ENCODE results near the gene LRIT3.

The LRIT3 gene

DNA sequence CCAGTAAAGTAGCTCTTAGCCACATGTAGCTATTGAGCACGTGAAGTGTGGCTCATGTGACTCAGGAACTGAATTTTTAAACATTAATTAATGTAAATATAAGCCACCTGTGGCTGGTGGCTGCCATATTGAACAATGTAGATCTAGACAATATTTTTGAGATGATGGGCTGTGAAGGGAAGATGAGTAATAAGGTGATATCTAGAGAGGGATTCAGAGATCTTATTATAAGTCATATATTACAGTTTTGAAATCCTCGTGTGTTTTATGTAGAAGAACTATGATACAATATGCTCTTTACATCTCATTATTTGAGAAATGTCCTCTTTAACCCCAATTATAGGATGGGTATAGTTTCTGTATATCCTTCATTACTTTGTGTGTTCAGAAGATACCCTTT, 26.7 kb upstream of the LRIT3 start:
- TF ChIP-seq, protein P1, sequence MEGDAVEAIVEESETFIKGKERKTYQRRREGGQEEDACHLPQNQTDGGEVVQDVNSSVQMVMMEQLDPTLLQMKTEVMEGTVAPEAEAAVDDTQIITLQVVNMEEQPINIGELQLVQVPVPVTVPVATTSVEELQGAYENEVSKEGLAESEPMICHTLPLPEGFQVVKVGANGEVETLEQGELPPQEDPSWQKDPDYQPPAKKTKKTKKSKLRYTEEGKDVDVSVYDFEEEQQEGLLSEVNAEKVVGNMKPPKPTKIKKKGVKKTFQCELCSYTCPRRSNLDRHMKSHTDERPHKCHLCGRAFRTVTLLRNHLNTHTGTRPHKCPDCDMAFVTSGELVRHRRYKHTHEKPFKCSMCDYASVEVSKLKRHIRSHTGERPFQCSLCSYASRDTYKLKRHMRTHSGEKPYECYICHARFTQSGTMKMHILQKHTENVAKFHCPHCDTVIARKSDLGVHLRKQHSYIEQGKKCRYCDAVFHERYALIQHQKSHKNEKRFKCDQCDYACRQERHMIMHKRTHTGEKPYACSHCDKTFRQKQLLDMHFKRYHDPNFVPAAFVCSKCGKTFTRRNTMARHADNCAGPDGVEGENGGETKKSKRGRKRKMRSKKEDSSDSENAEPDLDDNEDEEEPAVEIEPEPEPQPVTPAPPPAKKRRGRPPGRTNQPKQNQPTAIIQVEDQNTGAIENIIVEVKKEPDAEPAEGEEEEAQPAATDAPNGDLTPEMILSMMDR (IDR thresholded peaks at IDR 0.05; ENCODE audit: low read depth, low read length), result no peak
- DNase-seq (ENCODE audit: extremely low read depth, low read depth), result no peak

DNA sequence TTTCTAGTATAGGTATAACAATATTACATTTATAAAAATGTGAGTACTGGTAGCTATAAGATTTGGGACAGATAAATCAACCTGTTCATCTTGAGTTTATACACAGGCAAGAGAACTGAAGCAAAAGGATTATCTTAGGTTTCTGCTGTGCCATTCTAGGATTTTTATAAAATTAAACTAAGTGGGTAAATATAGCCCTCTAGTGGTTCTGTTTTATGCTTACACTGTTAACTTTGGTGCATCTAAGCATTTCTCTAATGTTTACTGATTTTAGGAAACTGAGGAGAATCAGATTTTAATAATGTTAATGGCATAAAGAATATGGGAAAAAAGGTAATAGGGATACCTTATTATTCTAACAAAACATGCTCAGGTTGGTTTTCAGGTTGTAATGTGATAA, 21.2 kb upstream of the LRIT3 start:
- TF ChIP-seq, protein P1 (IDR thresholded peaks at IDR 0.05; ENCODE audit: low read depth, low read length), result peak; percentile 56
- DNase-seq (ENCODE audit: extremely low read depth, low read depth), result no peak

DNA sequence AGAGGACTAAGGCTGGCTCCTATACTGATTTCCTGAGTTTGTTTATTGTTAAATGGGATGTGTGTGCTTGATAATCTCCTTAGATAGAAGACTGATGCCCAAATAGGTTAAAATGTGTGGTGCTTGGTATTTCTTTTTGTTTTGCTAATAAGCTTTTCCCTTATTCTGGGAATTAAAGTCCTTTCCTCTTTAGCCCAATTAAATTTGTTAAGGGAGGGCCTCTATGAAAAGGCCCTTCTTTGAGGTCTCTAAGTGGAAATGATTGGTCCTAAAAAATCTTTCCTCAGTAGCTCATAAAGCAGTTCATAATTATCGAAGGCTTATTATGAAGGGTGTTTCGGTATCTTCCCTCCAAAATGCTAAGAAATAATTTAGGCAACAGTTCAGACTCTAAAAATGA, 20.2 kb upstream of the LRIT3 start, which contains the start of gene RRH:
TSS of gene RRH (plus strand) at position 301 of the 400 bp plus-strand sequence. CDS start at position 357, 56 bp downstream.
- TF ChIP-seq, protein P1 (IDR thresholded peaks at IDR 0.05; ENCODE audit: low read depth, low read length), result no peak
- no peak for DNase-seq (ENCODE audit: extremely low read depth, low read depth)

- TF ChIP-seq, protein P1 (IDR thresholded peaks at IDR 0.05; ENCODE audit: low read depth, low read length), result no peak
- DNase-seq (ENCODE audit: extremely low read depth, low read depth), result no peak
Measured at GRCh38 chr4:109833756-109834155, 14.2 kb upstream of the LRIT3 start.

DNA sequence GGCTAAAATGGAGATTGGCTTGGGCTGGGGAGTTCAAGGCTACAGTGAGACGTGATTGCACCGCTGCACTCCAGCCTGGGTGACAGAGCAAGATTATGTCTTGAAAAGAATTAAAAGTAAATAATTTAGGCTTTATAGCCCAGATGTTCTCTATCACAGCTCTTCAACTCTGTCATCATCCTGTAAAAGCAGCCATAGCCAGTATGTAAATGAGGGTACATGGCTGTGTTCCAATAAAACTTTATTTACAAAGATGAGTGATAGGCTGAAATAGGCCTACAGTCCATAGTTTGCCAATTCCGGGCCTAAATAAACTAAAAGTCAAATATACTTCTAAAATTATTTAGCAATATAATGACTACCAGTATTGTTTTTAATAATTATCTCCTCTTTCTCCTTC, 10.9 kb upstream of the LRIT3 start:
- no peak for DNase-seq (ENCODE audit: extremely low read depth, low read depth)
- TF ChIP-seq, protein P1 (IDR thresholded peaks at IDR 0.05; ENCODE audit: low read depth, low read length), result no peak

GRCh38 chr4:109846395-109847098, 1.4 kb upstream of the LRIT3 start:
- DNase-seq (ENCODE audit: extremely low read depth, low read depth), result no peak
- TF ChIP-seq, protein P1 (IDR thresholded peaks at IDR 0.05; ENCODE audit: low read depth, low read length), result no peak

DNA sequence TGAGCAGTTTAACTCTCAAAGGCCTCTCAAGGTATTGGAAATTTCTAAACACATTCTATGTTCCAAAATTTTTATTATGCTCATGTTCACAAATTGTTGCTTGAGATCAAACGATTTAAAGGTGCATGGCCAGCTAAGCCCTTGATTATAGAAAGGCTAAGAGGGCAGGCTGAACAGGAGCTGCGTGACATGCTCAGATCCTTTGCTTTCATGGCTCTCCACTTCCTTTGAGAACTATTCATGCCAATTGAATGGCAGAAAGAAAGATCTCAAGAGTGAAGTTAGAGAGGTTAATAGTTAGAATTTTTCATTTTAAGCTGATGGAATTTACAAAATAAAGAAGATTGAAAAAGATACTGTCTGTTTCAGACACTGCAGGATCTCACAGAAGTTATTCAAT, 594 bp downstream of the LRIT3 start:
- DNase-seq (ENCODE audit: extremely low read depth, low read depth), result no peak
- TF ChIP-seq, protein P1 (IDR thresholded peaks at IDR 0.05; ENCODE audit: low read depth, low read length), result no peak

Measured in AG09319 (cell line).